ENCODE measurements around the gene RGPD3. TPM values are rescaled to one million over a fixed set of nuclear protein-coding genes. Genes with fewer than 3 reads are reported as not detected.
"Not testable (repeated sequence)": the region's sequence is repeated elsewhere in the genome, so short reads cannot be mapped to it uniquely, and the experiment has no call there.

Gene RGPD3
- 0.24 TPM for polyA plus RNA-seq
- long read RNA-seq, donor 1, result 0 reads
- long read RNA-seq, donor 2, result 0 reads
- long read RNA-seq, donor 3, result 0 reads
- long read RNA-seq, donor 4, result 0 reads
- long read RNA-seq, donor 5, result 0 reads
- long read RNA-seq, donor 6, result 0 reads
- long read RNA-seq, donor 7, result 0 reads
- long read RNA-seq, donor 8, result 0 reads
- long read RNA-seq, donor 9, result 0 reads
- long read RNA-seq, donor 10, result 0 reads
- long read RNA-seq, donor 11, result 0 reads

DNA sequence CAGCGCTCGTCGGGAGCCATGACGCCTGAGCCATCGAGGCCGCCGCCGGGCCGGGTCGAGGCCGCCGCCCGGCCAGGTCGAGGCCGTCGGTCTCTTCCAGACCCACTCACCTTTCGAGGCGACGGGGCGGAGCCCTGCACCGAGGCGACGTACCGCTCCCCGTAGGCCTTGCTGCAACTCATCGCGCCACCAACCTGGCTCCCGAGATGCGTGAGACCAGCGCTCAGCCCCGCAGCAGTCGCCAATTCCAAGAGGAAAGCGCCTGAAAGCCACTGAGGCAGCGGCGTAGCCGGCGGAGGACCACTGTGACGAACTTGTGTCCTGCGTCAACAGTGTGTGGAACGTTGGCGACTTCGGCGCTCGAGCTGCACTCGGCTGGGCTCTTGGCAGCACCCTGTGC, at the start of gene RGPD3:
TSS of gene RGPD3 (minus strand) at position 307 of the 400 bp plus-strand sequence. CDS start at position 182, 125 bp downstream.
- WGBS (ENCODE audit: insufficient coverage, low lambda C conversion rate), result no CpG with 5 or more reads among the region's 45 CpGs
- not testable (repeated sequence) for DNase-seq; H3K4me3 ChIP-seq (ENCODE audit: low read length); H3K4me1 ChIP-seq (ENCODE audit: control insufficient read depth, insufficient read depth, low read length); H3K36me3 ChIP-seq (ENCODE audit: control insufficient read depth, insufficient read depth, low read length); H3K27ac ChIP-seq (ENCODE audit: low read length); H3K27me3 ChIP-seq (ENCODE audit: control insufficient read depth, insufficient read depth, low read length); H3K9me3 ChIP-seq (ENCODE audit: control insufficient read depth, low read depth, low read length)

DNA sequence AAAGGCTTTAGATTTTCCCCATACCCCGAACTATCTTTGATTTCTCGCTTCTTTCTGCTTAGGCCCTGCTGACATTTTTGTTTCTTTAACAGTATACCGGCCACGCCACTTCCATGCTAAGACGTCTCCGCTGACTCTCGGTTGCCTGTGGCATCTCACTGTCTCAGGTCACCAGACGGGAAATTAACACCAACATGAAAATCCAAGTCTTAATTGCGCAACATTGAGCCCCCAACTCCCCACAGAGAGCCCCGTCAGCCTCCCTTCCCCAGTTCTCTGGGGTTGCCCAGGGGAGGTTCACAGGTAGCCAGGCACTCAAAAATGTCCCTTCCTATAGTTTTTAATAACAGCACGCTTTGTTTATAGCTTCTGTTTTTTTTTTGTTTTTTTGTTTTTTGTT, 49.1 kb upstream of the RGPD3 start:
- Histone ChIP-seq H3K4me1 (ENCODE audit: control insufficient read depth, insufficient read depth, low read length) (no peaks in the 10 kb centered on the region), H3K27ac (ENCODE audit: low read length) (no peak overlapping the region), H3K36me3 (ENCODE audit: control insufficient read depth, insufficient read depth, low read length) (no peaks in the 10 kb centered on the region), H3K4me3 (ENCODE audit: low read length) (no peak overlapping the region), H3K9me3 (ENCODE audit: control insufficient read depth, low read depth, low read length) (no peaks in the 10 kb centered on the region), H3K27me3 (ENCODE audit: control insufficient read depth, insufficient read depth, low read length) (no peaks in the 10 kb centered on the region)
- WGBS (ENCODE audit: insufficient coverage, low lambda C conversion rate), result 100% methylated on average over 6 of the region's 11 CpGs
- DNase-seq, result no peak

DNA sequence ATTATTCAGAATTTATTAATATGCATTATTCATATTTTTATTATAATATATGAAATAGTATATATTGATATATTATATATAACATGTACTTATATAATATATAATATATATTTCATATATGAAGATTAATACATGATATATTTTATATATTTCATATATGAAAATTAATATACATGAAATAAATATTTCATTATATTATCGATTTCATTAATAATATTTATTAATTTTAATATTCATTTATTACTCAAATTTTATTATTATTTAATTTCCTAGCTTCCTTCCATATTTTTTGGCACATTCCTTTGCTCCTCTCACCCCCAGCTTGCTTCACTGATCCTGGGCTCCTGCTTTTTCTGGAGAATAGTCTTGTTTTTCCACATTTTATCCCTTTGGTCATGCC, 48.7 kb upstream of the RGPD3 start:
- H3K4me1 ChIP-seq (ENCODE audit: control insufficient read depth, insufficient read depth, low read length), result no peaks in the 10 kb centered on the region
- H3K27me3 ChIP-seq (ENCODE audit: control insufficient read depth, insufficient read depth, low read length), result no peaks in the 10 kb centered on the region
- 100% methylated on average over 1 of the region's 1 CpG for WGBS (ENCODE audit: insufficient coverage, low lambda C conversion rate)
- no peak overlapping the region for H3K27ac ChIP-seq (ENCODE audit: low read length)
- H3K4me3 ChIP-seq (ENCODE audit: low read length), result no peak overlapping the region
- no peaks in the 10 kb centered on the region for H3K9me3 ChIP-seq (ENCODE audit: control insufficient read depth, low read depth, low read length)
- no peaks in the 10 kb centered on the region for H3K36me3 ChIP-seq (ENCODE audit: control insufficient read depth, insufficient read depth, low read length)
- no peak for DNase-seq

DNA sequence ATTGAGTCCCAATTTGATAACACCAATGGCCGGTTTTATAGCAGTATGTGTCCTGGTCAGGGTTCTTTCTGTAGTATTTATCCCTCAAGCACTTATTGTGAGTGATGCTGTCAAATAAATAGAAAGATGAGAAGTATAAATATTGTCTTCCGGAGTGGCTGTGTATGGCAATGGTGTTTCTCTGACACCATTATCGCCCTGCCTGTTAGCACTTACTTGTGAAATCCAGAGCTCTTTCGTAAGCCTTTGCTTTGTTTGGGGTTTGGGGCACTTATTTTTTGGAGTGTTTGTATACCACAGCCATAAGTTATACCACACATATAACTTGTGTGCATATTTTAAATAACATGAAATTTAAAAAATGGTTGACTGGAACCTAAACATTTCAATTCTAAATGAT, 48.2 kb upstream of the RGPD3 start:
- no peaks in the 10 kb centered on the region for H3K27me3 ChIP-seq (ENCODE audit: control insufficient read depth, insufficient read depth, low read length)
- H3K9me3 ChIP-seq (ENCODE audit: control insufficient read depth, low read depth, low read length), result no peaks in the 10 kb centered on the region
- H3K4me3 ChIP-seq (ENCODE audit: low read length), result no peak overlapping the region
- H3K27ac ChIP-seq (ENCODE audit: low read length), result no peak overlapping the region
- DNase-seq, result no peak
- H3K4me1 ChIP-seq (ENCODE audit: control insufficient read depth, insufficient read depth, low read length), result no peaks in the 10 kb centered on the region
- 0% methylated on average over 1 of the region's 4 CpGs for WGBS (ENCODE audit: insufficient coverage, low lambda C conversion rate)
- H3K36me3 ChIP-seq (ENCODE audit: control insufficient read depth, insufficient read depth, low read length), result no peaks in the 10 kb centered on the region

DNA sequence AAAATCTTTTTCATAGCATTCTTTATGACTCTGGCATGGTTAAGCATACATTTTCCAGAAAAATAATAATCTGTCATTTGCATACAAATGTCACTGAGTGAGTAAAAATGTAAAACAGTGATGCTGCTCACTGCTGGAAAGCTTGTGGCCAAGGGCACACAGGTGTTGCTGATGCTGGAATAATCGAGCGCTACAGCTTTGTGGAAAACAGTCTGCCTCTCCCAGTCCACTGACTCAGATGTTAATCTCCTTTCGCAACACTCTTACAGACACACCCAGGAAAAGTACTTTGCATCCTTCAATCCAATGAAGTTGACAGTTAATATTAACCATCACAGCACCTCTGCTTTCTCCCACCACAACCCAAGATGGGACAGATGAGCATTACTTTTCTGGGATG, 46.6 kb upstream of the RGPD3 start:
- not testable (repeated sequence) for H3K9me3 ChIP-seq (ENCODE audit: control insufficient read depth, low read depth, low read length); H3K4me3 ChIP-seq (ENCODE audit: low read length); H3K27ac ChIP-seq (ENCODE audit: low read length); H3K27me3 ChIP-seq (ENCODE audit: control insufficient read depth, insufficient read depth, low read length); H3K4me1 ChIP-seq (ENCODE audit: control insufficient read depth, insufficient read depth, low read length); H3K36me3 ChIP-seq (ENCODE audit: control insufficient read depth, insufficient read depth, low read length)
- no CpG with 5 or more reads among the region's 3 CpGs for WGBS (ENCODE audit: insufficient coverage, low lambda C conversion rate)
- peak; percentile 24 to 50 for DNase-seq

DNA sequence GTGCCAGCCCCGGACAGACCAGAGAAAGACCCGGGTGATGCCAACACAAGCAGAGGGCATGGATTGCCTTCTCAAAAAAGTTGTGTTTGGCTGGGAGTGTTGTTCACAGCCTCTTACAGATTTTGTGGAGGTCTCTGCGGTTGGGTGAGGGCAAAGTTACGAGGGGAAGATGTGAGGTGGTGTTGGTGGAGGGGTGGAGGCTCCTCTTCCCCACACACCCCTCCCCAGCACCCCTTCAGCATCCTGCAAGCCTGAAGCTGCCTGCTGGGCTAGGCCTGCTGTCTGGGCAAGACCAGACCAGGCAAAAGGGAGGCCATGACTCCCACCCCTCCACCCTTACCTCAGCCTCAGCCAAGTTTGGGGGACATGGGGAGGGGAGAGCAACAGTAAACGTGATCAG, 45.2 kb upstream of the RGPD3 start:
- H3K36me3 ChIP-seq (ENCODE audit: control insufficient read depth, insufficient read depth, low read length); H3K27ac ChIP-seq (ENCODE audit: low read length); H3K4me3 ChIP-seq (ENCODE audit: low read length); H3K27me3 ChIP-seq (ENCODE audit: control insufficient read depth, insufficient read depth, low read length); H3K9me3 ChIP-seq (ENCODE audit: control insufficient read depth, low read depth, low read length); DNase-seq; H3K4me1 ChIP-seq (ENCODE audit: control insufficient read depth, insufficient read depth, low read length): not testable (repeated sequence)
- no CpG with 5 or more reads among the region's 5 CpGs for WGBS (ENCODE audit: insufficient coverage, low lambda C conversion rate)

DNA sequence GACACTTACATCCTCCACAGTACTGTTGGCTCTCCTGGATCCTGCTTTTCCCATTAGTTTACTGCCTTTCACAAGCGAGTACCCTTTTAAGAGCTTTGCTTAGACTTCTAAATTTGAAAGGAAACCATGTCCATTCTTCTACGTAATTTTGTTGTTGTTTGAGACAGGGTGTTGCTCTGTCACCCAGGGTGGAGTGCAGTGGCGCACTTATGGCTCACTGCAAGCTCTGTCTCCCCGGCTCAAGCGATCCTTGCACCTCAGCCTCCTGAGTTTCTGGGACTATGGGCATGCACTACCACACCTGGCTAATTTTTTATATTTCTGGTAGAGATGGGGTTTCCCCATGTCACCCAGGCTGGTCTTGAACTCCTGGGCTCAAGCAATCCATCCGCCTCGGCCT, 43.7 kb upstream of the RGPD3 start:
- no CpG with 5 or more reads among the region's 7 CpGs for WGBS (ENCODE audit: insufficient coverage, low lambda C conversion rate)
- not testable (repeated sequence) for H3K4me3 ChIP-seq (ENCODE audit: low read length); H3K9me3 ChIP-seq (ENCODE audit: control insufficient read depth, low read depth, low read length); H3K36me3 ChIP-seq (ENCODE audit: control insufficient read depth, insufficient read depth, low read length); H3K27ac ChIP-seq (ENCODE audit: low read length); H3K4me1 ChIP-seq (ENCODE audit: control insufficient read depth, insufficient read depth, low read length); DNase-seq; H3K27me3 ChIP-seq (ENCODE audit: control insufficient read depth, insufficient read depth, low read length)

DNA sequence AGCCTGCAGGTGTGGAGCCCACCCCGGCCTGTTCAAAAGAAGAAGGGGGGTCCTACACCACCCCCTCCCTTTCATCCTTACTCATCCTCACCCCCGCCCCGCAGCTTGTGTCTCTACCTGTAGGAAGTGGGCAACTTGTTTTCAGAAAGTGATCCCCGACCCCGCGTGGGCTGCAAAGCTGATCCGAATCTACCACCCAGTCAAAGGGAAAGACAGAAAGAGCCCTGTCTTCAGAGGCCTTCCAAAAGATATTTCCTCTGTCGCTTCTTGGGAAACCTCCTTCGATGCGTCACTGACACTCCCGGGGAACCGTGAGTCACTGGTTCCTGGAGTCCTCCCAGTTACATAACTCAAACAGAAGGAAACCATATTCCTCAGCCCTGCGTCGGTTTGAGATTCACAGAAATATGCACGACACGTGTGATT, 43.3 kb upstream of the RGPD3 start:
- not testable (repeated sequence) for H3K4me3 ChIP-seq (ENCODE audit: low read length); H3K36me3 ChIP-seq (ENCODE audit: control insufficient read depth, insufficient read depth, low read length); H3K27ac ChIP-seq (ENCODE audit: low read length); H3K4me1 ChIP-seq (ENCODE audit: control insufficient read depth, insufficient read depth, low read length); DNase-seq; H3K27me3 ChIP-seq (ENCODE audit: control insufficient read depth, insufficient read depth, low read length); H3K9me3 ChIP-seq (ENCODE audit: control insufficient read depth, low read depth, low read length)
- WGBS (ENCODE audit: insufficient coverage, low lambda C conversion rate), result no CpG with 5 or more reads among the region's 16 CpGs

DNA sequence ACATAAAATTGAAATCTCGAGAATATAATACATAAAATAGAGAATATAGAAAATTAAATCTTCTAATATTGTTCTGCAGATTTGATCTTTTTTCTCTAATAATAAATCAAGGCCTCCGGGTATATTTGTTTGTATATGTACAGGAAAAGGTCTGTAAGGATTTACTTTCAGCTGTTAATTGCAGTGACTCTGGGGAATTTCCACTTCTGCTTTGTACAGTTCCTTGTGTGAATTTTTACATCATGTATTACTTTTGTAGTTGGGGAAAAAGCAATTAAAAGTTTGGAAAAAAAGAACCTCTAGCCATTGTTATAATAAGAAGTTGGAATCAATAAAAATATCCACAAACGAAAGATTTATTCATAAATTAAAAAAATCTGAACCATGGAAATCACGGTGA, 42.6 kb upstream of the RGPD3 start:
- not testable (repeated sequence) for H3K4me3 ChIP-seq (ENCODE audit: low read length); H3K9me3 ChIP-seq (ENCODE audit: control insufficient read depth, low read depth, low read length); DNase-seq; H3K4me1 ChIP-seq (ENCODE audit: control insufficient read depth, insufficient read depth, low read length); H3K27me3 ChIP-seq (ENCODE audit: control insufficient read depth, insufficient read depth, low read length); H3K36me3 ChIP-seq (ENCODE audit: control insufficient read depth, insufficient read depth, low read length); H3K27ac ChIP-seq (ENCODE audit: low read length)
- WGBS (ENCODE audit: insufficient coverage, low lambda C conversion rate), result 84% methylated on average over 2 of the region's 4 CpGs

DNA sequence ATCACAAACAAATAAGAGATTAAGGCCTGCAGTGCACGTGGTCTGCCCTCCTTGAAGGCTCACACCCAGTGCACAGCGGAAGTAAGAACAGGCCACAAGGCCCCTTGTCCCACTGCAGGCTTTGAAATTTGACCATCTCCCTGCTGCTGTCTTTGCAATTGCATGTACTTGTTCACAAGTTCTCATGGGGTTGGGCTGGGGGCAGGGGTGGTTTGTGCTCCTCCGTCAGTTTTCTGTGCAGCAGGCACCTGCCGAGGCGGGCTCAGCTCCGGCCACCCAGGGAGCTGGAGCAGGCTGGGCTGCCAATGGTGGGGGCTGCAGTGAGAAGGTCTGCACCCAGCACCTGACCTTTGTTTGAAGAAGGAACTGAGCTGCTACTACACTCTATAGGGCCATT, 41.2 kb upstream of the RGPD3 start:
- not testable (repeated sequence) for H3K36me3 ChIP-seq (ENCODE audit: control insufficient read depth, insufficient read depth, low read length); DNase-seq; H3K27me3 ChIP-seq (ENCODE audit: control insufficient read depth, insufficient read depth, low read length); H3K9me3 ChIP-seq (ENCODE audit: control insufficient read depth, low read depth, low read length); H3K4me3 ChIP-seq (ENCODE audit: low read length); H3K27ac ChIP-seq (ENCODE audit: low read length); H3K4me1 ChIP-seq (ENCODE audit: control insufficient read depth, insufficient read depth, low read length)
- WGBS (ENCODE audit: insufficient coverage, low lambda C conversion rate), result no CpG with 5 or more reads among the region's 6 CpGs

DNA sequence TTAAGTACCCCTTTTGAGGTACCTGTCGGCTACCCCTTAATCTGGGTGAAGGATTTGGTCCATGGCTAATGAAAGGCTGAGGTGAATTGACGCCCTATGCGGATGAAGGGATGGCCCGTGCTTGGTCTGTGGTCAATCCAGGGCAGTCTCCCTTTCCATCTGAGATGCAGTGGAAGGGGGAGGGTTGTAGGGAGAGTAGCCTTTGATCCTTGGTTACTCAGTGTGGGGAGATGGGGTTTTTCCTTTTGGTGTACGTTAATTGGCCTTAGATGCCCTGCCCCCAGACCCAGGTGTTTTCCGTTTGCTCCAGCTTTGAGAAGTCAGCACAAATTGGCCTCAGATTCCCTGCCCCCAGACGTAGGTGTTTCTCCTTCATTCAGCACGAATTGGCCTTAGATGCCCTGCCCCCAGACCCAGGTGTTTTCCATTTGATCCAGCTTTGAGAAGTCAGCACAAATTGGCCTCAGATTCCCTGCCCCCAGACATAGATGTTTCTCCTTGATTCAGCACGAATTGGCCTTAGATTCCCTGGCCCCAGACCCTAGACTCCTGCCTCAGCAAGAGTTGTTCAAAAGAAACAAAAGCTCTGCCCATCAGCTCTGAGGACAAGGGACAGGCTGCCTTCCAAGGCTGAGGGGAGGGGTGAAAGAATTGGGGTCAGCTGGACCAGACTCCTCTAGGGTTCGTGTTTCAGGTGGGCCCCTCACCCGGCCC, 40.6 kb upstream of the RGPD3 start:
- no CpG with 5 or more reads among the region's 11 CpGs for WGBS (ENCODE audit: insufficient coverage, low lambda C conversion rate)
- not testable (repeated sequence) for H3K27ac ChIP-seq (ENCODE audit: low read length); H3K4me3 ChIP-seq (ENCODE audit: low read length); DNase-seq; H3K9me3 ChIP-seq (ENCODE audit: control insufficient read depth, low read depth, low read length); H3K36me3 ChIP-seq (ENCODE audit: control insufficient read depth, insufficient read depth, low read length); H3K4me1 ChIP-seq (ENCODE audit: control insufficient read depth, insufficient read depth, low read length); H3K27me3 ChIP-seq (ENCODE audit: control insufficient read depth, insufficient read depth, low read length)

Data from large intestine (tissue), 12 donors.